Dendritic cell treated with granulocyte-macrophage colony-stimulating factor and Interleukin-4, amounts not matched to agents 40 ng/mL and 50 ng/mL, for 4 days (primary cell): ENCODE data around the gene C16orf90.

ENCODE experiments used
- H3K27ac Mint-ChIP-seq: one replicate; pipeline ENCODE4 v1.8.0; 2022; ENCODE audit warnings: mild to moderate bottlenecking, mixed read lengths
- H3K27me3 Mint-ChIP-seq: one replicate; pipeline ENCODE4 v1.8.0; 2022; ENCODE audit warnings: mild to moderate bottlenecking, mixed read lengths
- H3K36me3 Mint-ChIP-seq: one replicate; pipeline ENCODE4 v1.8.0; 2022; ENCODE audit warnings: low read depth, mixed read lengths
- H3K4me1 Mint-ChIP-seq: one replicate; pipeline ENCODE4 v1.8.0; 2022; ENCODE audit warnings: low read depth, mixed read lengths
- H3K4me3 Mint-ChIP-seq: one replicate; pipeline ENCODE4 v1.8.0; 2022; ENCODE audit warnings: mild to moderate bottlenecking, moderate library complexity, mixed read lengths
- H3K9me3 Mint-ChIP-seq: one replicate; pipeline ENCODE4 v1.8.0; 2022; ENCODE audit warnings: mixed read lengths
- intact Hi-C: fragments of 100-400 bp; cut with micrococcal nuclease; formaldehyde crosslinking; loops from one replicate; pipeline ENCODE4 v1.15.0; 2022

The C16orf90 gene

GRCh38 chr16:3472878-3473595 is 22.3 kb downstream of the C16orf90 start:
- Mint-ChIP-seq H3K27ac (no peak overlapping the region), H3K4me1 (peaks cover 31% of the 10 kb centered on the region), H3K36me3 (peaks cover 92% of the 10 kb centered on the region), H3K27me3 (no peaks in the 10 kb centered on the region), H3K9me3 (no peaks in the 10 kb centered on the region), H3K4me3 (no peak overlapping the region)
- intact Hi-C loops: no loop called here

GRCh38 chr16:3471518-3472176 is 23.6 kb downstream of the C16orf90 start:
- Mint-ChIP-seq H3K27me3 (no peaks in the 10 kb centered on the region), H3K4me1 (peaks cover 45% of the 10 kb centered on the region), H3K4me3 (no peak overlapping the region), H3K9me3 (no peaks in the 10 kb centered on the region), H3K27ac (no peak overlapping the region), H3K36me3 (peaks cover 95% of the 10 kb centered on the region)
- intact Hi-C loops: no loop called here

GRCh38 chr16:3470723-3471122 is 24.6 kb downstream of the C16orf90 start:
- no peaks in the 10 kb centered on the region for H3K9me3 Mint-ChIP-seq
- intact Hi-C loops: no loop called here
- H3K4me3 Mint-ChIP-seq: no peak overlapping the region
- peaks cover 55% of the 10 kb centered on the region for H3K4me1 Mint-ChIP-seq
- no peaks in the 10 kb centered on the region for H3K27me3 Mint-ChIP-seq
- no peak overlapping the region for H3K27ac Mint-ChIP-seq
- H3K36me3 Mint-ChIP-seq: peaks cover 95% of the 10 kb centered on the region

- Mint-ChIP-seq H3K4me3 (no peak overlapping the region), H3K4me1 (peaks cover 52% of the 10 kb centered on the region), H3K27me3 (no peaks in the 10 kb centered on the region), H3K36me3 (peaks cover 93% of the 10 kb centered on the region), H3K9me3 (no peaks in the 10 kb centered on the region), H3K27ac (no peak overlapping the region)
- intact Hi-C loops: no loop called here
Measured at GRCh38 chr16:3469736-3470135, 25.6 kb downstream of the C16orf90 start.

- no peak overlapping the region for H3K4me3 Mint-ChIP-seq
- peaks cover 86% of the 10 kb centered on the region for H3K36me3 Mint-ChIP-seq
- H3K27ac Mint-ChIP-seq: peak overlapping the region; percentile 44
- peaks cover 57% of the 10 kb centered on the region for H3K4me1 Mint-ChIP-seq
- no peaks in the 10 kb centered on the region for H3K27me3 Mint-ChIP-seq
- H3K9me3 Mint-ChIP-seq: no peaks in the 10 kb centered on the region
- intact Hi-C loops: no loop called here
Measured at GRCh38 chr16:3468501-3468900, 26.8 kb downstream of the C16orf90 start.

- Mint-ChIP-seq H3K27ac (peak overlapping the region; percentile 44), H3K9me3 (no peaks in the 10 kb centered on the region), H3K27me3 (no peaks in the 10 kb centered on the region), H3K4me1 (peaks cover 51% of the 10 kb centered on the region), H3K36me3 (peaks cover 80% of the 10 kb centered on the region), H3K4me3 (no peak overlapping the region)
- intact Hi-C loops: no loop called here
Measured at GRCh38 chr16:3467921-3468320, 27.4 kb downstream of the C16orf90 start.

- H3K9me3 Mint-ChIP-seq: no peaks in the 10 kb centered on the region
- H3K4me3 Mint-ChIP-seq: no peak overlapping the region
- H3K4me1 Mint-ChIP-seq: peaks cover 56% of the 10 kb centered on the region
- H3K27ac Mint-ChIP-seq: peak overlapping the region; percentile 25
- peaks cover 73% of the 10 kb centered on the region for H3K36me3 Mint-ChIP-seq
- intact Hi-C loops: no loop called here
- H3K27me3 Mint-ChIP-seq: no peaks in the 10 kb centered on the region
Measured at GRCh38 chr16:3467182-3467581, 28.1 kb downstream of the C16orf90 start.

- no peak overlapping the region for H3K4me3 Mint-ChIP-seq
Measured at GRCh38 chr16:3465911-3466584, 29.2 kb downstream of the C16orf90 start.

GRCh38 chr16:3465301-3465700 is 30.0 kb downstream of the C16orf90 start:
- peak overlapping the region; percentile 58 for H3K27ac Mint-ChIP-seq

More at GRCh38 chr16:3465911-3466584, 29.2 kb downstream of the C16orf90 start:
- intact Hi-C loops: no loop called here
- Mint-ChIP-seq H3K9me3 (no peaks in the 10 kb centered on the region), H3K36me3 (peaks cover 61% of the 10 kb centered on the region), H3K4me1 (peaks cover 65% of the 10 kb centered on the region), H3K27ac (no peak overlapping the region), H3K27me3 (no peaks in the 10 kb centered on the region)

GRCh38 chr16:3461151-3461550 is 34.1 kb downstream of the C16orf90 start:
- H3K9me3 Mint-ChIP-seq: no peaks in the 10 kb centered on the region
- intact Hi-C loops: no loop called here
- peaks cover 25% of the 10 kb centered on the region for H3K36me3 Mint-ChIP-seq
- no peak overlapping the region for H3K4me3 Mint-ChIP-seq
- H3K27me3 Mint-ChIP-seq: no peaks in the 10 kb centered on the region
- H3K27ac Mint-ChIP-seq: peak overlapping the region; percentile 61
- H3K4me1 Mint-ChIP-seq: peaks cover 65% of the 10 kb centered on the region

More at GRCh38 chr16:3465301-3465700, 30.0 kb downstream of the C16orf90 start:
- Mint-ChIP-seq H3K4me3 (no peak overlapping the region), H3K27me3 (no peaks in the 10 kb centered on the region), H3K36me3 (peaks cover 54% of the 10 kb centered on the region), H3K9me3 (no peaks in the 10 kb centered on the region), H3K4me1 (peaks cover 72% of the 10 kb centered on the region)
- intact Hi-C loops: no loop called here

GRCh38 chr16:3460585-3460984 is 34.7 kb downstream of the C16orf90 start:
- peaks cover 63% of the 10 kb centered on the region for H3K4me1 Mint-ChIP-seq
- H3K27me3 Mint-ChIP-seq: no peaks in the 10 kb centered on the region
- H3K4me3 Mint-ChIP-seq: no peak overlapping the region
- peak overlapping the region; percentile 61 for H3K27ac Mint-ChIP-seq
- H3K36me3 Mint-ChIP-seq: peaks cover 19% of the 10 kb centered on the region
- intact Hi-C loops: no loop called here
- H3K9me3 Mint-ChIP-seq: no peaks in the 10 kb centered on the region

GRCh38 chr16:3460121-3460520 is 35.2 kb downstream of the C16orf90 start:
- Mint-ChIP-seq H3K36me3 (peaks cover 14% of the 10 kb centered on the region), H3K4me3 (no peak overlapping the region), H3K4me1 (peaks cover 59% of the 10 kb centered on the region), H3K27ac (no peak overlapping the region), H3K27me3 (no peaks in the 10 kb centered on the region), H3K9me3 (no peaks in the 10 kb centered on the region)
- intact Hi-C loops: no loop called here

GRCh38 chr16:3459401-3460090 is 35.7 kb downstream of the C16orf90 start:
- H3K36me3 Mint-ChIP-seq: peaks cover 13% of the 10 kb centered on the region
- H3K9me3 Mint-ChIP-seq: no peaks in the 10 kb centered on the region
- intact Hi-C loops: loop anchor here (5.0 kb wide), 1 partner anchor 152 kb away; the partner anchor contains the start of genes TIGD7 and ZNF75A
- H3K27me3 Mint-ChIP-seq: no peaks in the 10 kb centered on the region
- H3K4me3 Mint-ChIP-seq: peak overlapping the region; percentile 85
- H3K27ac Mint-ChIP-seq: peak overlapping the region; percentile 85
- H3K4me1 Mint-ChIP-seq: peaks cover 58% of the 10 kb centered on the region
